ENCODE results near the gene NDUFA6.
A peak's percentile ranks its signal among the peaks of the same experiment; 100 is the strongest.
"Not testable (repeated sequence)": the region's sequence is repeated elsewhere in the genome, so short reads cannot be mapped to it uniquely, and the experiment has no call there.

The NDUFA6 gene

DNA sequence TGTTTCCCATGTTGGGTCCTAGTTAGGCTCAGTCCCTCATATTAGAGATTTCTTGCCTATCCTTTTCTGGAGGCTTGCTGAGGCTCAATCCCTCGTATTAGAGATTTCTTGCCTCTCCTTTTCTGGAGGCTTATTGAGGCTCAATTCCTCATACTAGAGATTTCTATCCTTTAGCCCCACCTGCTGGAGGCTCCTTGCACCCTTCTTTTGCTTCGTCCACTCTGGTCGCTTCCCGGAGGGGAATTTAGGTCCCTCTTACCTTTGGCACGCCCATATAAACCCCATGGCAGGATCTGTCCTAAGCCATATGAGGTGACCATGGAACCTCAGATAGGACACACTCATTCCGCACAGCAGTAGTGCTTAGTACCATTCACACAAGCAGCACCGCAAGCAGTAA lies 24.1 kb upstream of the NDUFA6 start:
- H3K4me1 ChIP-seq (ENCODE audit: control insufficient read depth in 1 of 2, insufficient read depth in 2 of 2, low read length in 2 of 2) = no peaks in the 10 kb centered on the region
- H3K4me3 ChIP-seq (ENCODE audit: low read depth in 1 of 2, low read length in 2 of 2) = no peak overlapping the region
- H3K9ac ChIP-seq (ENCODE audit: low read depth in 1 of 2, low read length in 2 of 2) = no peak overlapping the region
- no peak overlapping the region for H3K27ac ChIP-seq (ENCODE audit: low read depth, low read length)
- peaks cover 13% of the 10 kb centered on the region in 2 donors for H3K9me3 ChIP-seq (ENCODE audit: control insufficient read depth in 1 of 2, low read length in 2 of 2)
- no peaks in the 10 kb centered on the region for H3K36me3 ChIP-seq (ENCODE audit: control insufficient read depth in 1 of 2, insufficient read depth in 2 of 2, low read length in 2 of 2)
- no peaks in the 10 kb centered on the region for H3K27me3 ChIP-seq (ENCODE audit: control insufficient read depth in 1 of 2, insufficient read depth in 2 of 2, low read length in 2 of 2)

DNA sequence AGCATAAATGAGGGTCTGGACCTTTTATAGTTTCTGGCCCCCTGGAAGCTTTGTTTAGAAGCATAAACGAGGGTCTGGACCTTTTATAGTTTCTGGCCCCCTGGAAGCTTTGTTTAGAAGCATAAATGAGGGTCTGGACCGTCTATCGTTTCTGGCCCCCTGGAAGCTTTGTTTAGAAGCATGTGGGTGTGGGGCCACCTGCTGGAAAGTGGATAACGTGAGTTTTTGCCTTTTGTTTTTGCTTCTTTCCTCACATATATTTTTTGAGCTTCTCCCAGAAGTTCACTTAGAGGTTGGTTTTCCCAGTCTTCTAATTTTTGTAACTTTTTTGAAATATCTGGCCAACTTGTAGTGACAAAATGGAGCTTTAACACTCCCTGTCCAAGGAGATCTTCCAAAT lies 22.2 kb upstream of the NDUFA6 start:
- H3K9me3 ChIP-seq (ENCODE audit: control insufficient read depth in 1 of 2, low read length in 2 of 2) = peaks cover 13% of the 10 kb centered on the region in 2 donors
- not testable (repeated sequence) for H3K9ac ChIP-seq (ENCODE audit: low read depth in 1 of 2, low read length in 2 of 2)

GRCh38 chr22:42111798-42112197 lies 21.2 kb upstream of the NDUFA6 start:
- no peaks in the 10 kb centered on the region for H3K4me1 ChIP-seq (ENCODE audit: control insufficient read depth in 1 of 2, insufficient read depth in 2 of 2, low read length in 2 of 2)
- H3K9ac ChIP-seq (ENCODE audit: low read depth in 1 of 2, low read length in 2 of 2) = no peak overlapping the region
- H3K4me3 ChIP-seq (ENCODE audit: low read depth in 1 of 2, low read length in 2 of 2) = no peak overlapping the region
- H3K27me3 ChIP-seq (ENCODE audit: control insufficient read depth in 1 of 2, insufficient read depth in 2 of 2, low read length in 2 of 2) = no peaks in the 10 kb centered on the region
- H3K36me3 ChIP-seq (ENCODE audit: control insufficient read depth in 1 of 2, insufficient read depth in 2 of 2, low read length in 2 of 2) = no peaks in the 10 kb centered on the region
- H3K27ac ChIP-seq (ENCODE audit: low read depth, low read length) = no peak overlapping the region
- peaks cover 13% of the 10 kb centered on the region in 2 donors for H3K9me3 ChIP-seq (ENCODE audit: control insufficient read depth in 1 of 2, low read length in 2 of 2)

More for the DNA sequence above, 22.2 kb upstream of the NDUFA6 start:
- not testable (repeated sequence) for H3K27ac ChIP-seq (ENCODE audit: low read depth, low read length); H3K27me3 ChIP-seq (ENCODE audit: control insufficient read depth in 1 of 2, insufficient read depth in 2 of 2, low read length in 2 of 2); H3K36me3 ChIP-seq (ENCODE audit: control insufficient read depth in 1 of 2, insufficient read depth in 2 of 2, low read length in 2 of 2); H3K4me3 ChIP-seq (ENCODE audit: low read depth in 1 of 2, low read length in 2 of 2); H3K4me1 ChIP-seq (ENCODE audit: control insufficient read depth in 1 of 2, insufficient read depth in 2 of 2, low read length in 2 of 2)

DNA sequence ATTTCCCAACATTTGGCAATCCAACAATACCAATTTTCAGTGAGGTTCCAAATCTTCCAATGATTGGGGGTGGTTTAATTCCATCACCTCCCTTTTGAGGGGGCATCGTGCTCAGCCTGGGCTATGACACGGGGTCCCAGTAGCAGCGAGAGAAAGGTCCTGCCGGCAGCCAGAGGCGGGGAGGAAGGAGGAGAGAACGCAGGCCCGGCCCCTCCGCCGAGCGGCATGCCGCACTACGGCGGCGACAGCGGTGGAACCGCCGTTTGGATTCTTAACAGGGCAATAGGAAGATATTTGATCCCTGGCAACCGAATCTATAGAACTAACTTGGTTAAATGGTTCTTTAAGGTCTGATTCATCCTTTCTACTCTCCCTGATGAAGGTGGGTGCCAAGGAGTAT lies 18.3 kb upstream of the NDUFA6 start:
- no peak overlapping the region for H3K27ac ChIP-seq (ENCODE audit: low read depth, low read length)
- no peaks in the 10 kb centered on the region for H3K36me3 ChIP-seq (ENCODE audit: control insufficient read depth in 1 of 2, insufficient read depth in 2 of 2, low read length in 2 of 2)

GRCh38 chr22:42104332-42104860 lies 13.8 kb upstream of the NDUFA6 start:
- H3K36me3 ChIP-seq (ENCODE audit: control insufficient read depth in 1 of 2, insufficient read depth in 2 of 2, low read length in 2 of 2); H3K9ac ChIP-seq (ENCODE audit: low read depth in 1 of 2, low read length in 2 of 2); H3K27me3 ChIP-seq (ENCODE audit: control insufficient read depth in 1 of 2, insufficient read depth in 2 of 2, low read length in 2 of 2); H3K4me1 ChIP-seq (ENCODE audit: control insufficient read depth in 1 of 2, insufficient read depth in 2 of 2, low read length in 2 of 2); H3K27ac ChIP-seq (ENCODE audit: low read depth, low read length); H3K4me3 ChIP-seq (ENCODE audit: low read depth in 1 of 2, low read length in 2 of 2): not testable (repeated sequence)
- H3K9me3 ChIP-seq (ENCODE audit: control insufficient read depth in 1 of 2, low read length in 2 of 2) = peaks cover 9 to 23% of the 10 kb centered on the region in 2 donors

More for the DNA sequence above, 18.3 kb upstream of the NDUFA6 start:
- Histone ChIP-seq H3K9me3 (ENCODE audit: control insufficient read depth in 1 of 2, low read length in 2 of 2) (peaks cover 5 to 13% of the 10 kb centered on the region in 2 donors), H3K4me3 (ENCODE audit: low read depth in 1 of 2, low read length in 2 of 2) (no peak overlapping the region), H3K4me1 (ENCODE audit: control insufficient read depth in 1 of 2, insufficient read depth in 2 of 2, low read length in 2 of 2) (no peaks in the 10 kb centered on the region), H3K27me3 (ENCODE audit: control insufficient read depth in 1 of 2, insufficient read depth in 2 of 2, low read length in 2 of 2) (no peaks in the 10 kb centered on the region), H3K9ac (ENCODE audit: low read depth in 1 of 2, low read length in 2 of 2) (no peak overlapping the region)

- Histone ChIP-seq H3K4me1 (ENCODE audit: control insufficient read depth in 1 of 2, insufficient read depth in 2 of 2, low read length in 2 of 2) (no peaks in the 10 kb centered on the region), H3K27me3 (ENCODE audit: control insufficient read depth in 1 of 2, insufficient read depth in 2 of 2, low read length in 2 of 2) (no peaks in the 10 kb centered on the region), H3K4me3 (ENCODE audit: low read depth in 1 of 2, low read length in 2 of 2) (no peak overlapping the region), H3K36me3 (ENCODE audit: control insufficient read depth in 1 of 2, insufficient read depth in 2 of 2, low read length in 2 of 2) (no peaks in the 10 kb centered on the region), H3K27ac (ENCODE audit: low read depth, low read length) (no peak overlapping the region), H3K9me3 (ENCODE audit: control insufficient read depth in 1 of 2, low read length in 2 of 2) (peaks cover 9 to 23% of the 10 kb centered on the region in 2 donors), H3K9ac (ENCODE audit: low read depth in 1 of 2, low read length in 2 of 2) (no peak overlapping the region)
Measured at GRCh38 chr22:42101199-42101598, 10.6 kb upstream of the NDUFA6 start.

GRCh38 chr22:42091455-42091782 lies 847 bp upstream of the NDUFA6 start:
- Histone ChIP-seq H3K4me1 (ENCODE audit: control insufficient read depth in 1 of 2, insufficient read depth in 2 of 2, low read length in 2 of 2) (peaks cover 16 to 17% of the 10 kb centered on the region in 2 donors), H3K4me3 (ENCODE audit: low read depth in 1 of 2, low read length in 2 of 2) (peak overlapping the region; percentile 81), H3K36me3 (ENCODE audit: control insufficient read depth in 1 of 2, insufficient read depth in 2 of 2, low read length in 2 of 2) (peaks cover 6 to 7% of the 10 kb centered on the region in 2 donors), H3K9ac (ENCODE audit: low read depth in 1 of 2, low read length in 2 of 2) (peak overlapping the region; percentile 91 to 93), H3K27ac (ENCODE audit: low read depth, low read length) (peak overlapping the region; percentile 94), H3K9me3 (ENCODE audit: control insufficient read depth in 1 of 2, low read length in 2 of 2) (no peaks in the 10 kb centered on the region), H3K27me3 (ENCODE audit: control insufficient read depth in 1 of 2, insufficient read depth in 2 of 2, low read length in 2 of 2) (no peaks in the 10 kb centered on the region)

GRCh38 chr22:42086051-42086450 lies 4.5 kb downstream of the NDUFA6 start:
- no peaks in the 10 kb centered on the region for H3K27me3 ChIP-seq (ENCODE audit: control insufficient read depth in 1 of 2, insufficient read depth in 2 of 2, low read length in 2 of 2)
- peaks cover 12 to 14% of the 10 kb centered on the region in 2 donors for H3K4me1 ChIP-seq (ENCODE audit: control insufficient read depth in 1 of 2, insufficient read depth in 2 of 2, low read length in 2 of 2)
- no peaks in the 10 kb centered on the region for H3K9me3 ChIP-seq (ENCODE audit: control insufficient read depth in 1 of 2, low read length in 2 of 2)
- H3K9ac ChIP-seq (ENCODE audit: low read depth in 1 of 2, low read length in 2 of 2) = no peak overlapping the region
- H3K4me3 ChIP-seq (ENCODE audit: low read depth in 1 of 2, low read length in 2 of 2) = no peak overlapping the region
- peaks cover 21 to 50% of the 10 kb centered on the region in 2 donors for H3K36me3 ChIP-seq (ENCODE audit: control insufficient read depth in 1 of 2, insufficient read depth in 2 of 2, low read length in 2 of 2)
- no peak overlapping the region for H3K27ac ChIP-seq (ENCODE audit: low read depth, low read length)

- Histone ChIP-seq H3K9me3 (ENCODE audit: control insufficient read depth in 1 of 2, low read length in 2 of 2) (no peaks in the 10 kb centered on the region), H3K27ac (ENCODE audit: low read depth, low read length) (no peak overlapping the region), H3K9ac (ENCODE audit: low read depth in 1 of 2, low read length in 2 of 2) (no peak overlapping the region), H3K4me1 (ENCODE audit: control insufficient read depth in 1 of 2, insufficient read depth in 2 of 2, low read length in 2 of 2) (peaks cover 14 to 18% of the 10 kb centered on the region in 2 donors), H3K4me3 (ENCODE audit: low read depth in 1 of 2, low read length in 2 of 2) (no peak overlapping the region), H3K27me3 (ENCODE audit: control insufficient read depth in 1 of 2, insufficient read depth in 2 of 2, low read length in 2 of 2) (no peaks in the 10 kb centered on the region), H3K36me3 (ENCODE audit: control insufficient read depth in 1 of 2, insufficient read depth in 2 of 2, low read length in 2 of 2) (peaks cover 21 to 50% of the 10 kb centered on the region in 2 donors)
Measured at GRCh38 chr22:42084874-42085273, 5.7 kb downstream of the NDUFA6 start.

DNA sequence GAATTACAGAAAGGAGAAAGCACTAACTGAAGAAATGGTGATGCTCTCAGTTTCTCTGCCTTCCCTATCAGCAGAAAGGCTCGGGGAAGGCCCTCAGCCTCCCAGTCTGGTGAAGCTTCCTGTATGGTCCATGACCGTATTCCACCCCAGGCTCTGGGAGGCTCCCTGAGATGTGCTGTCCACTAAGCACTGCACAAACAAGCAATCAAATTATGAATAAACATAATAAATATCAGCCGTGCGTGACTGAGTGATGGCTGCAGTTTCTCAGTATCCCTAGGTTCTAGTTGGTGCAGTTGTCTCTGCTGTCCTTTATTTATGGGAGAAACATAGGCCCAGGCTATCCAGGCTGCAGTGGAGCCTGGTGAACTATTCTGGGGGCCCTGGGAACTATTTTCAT lies 7.5 kb downstream of the NDUFA6 start:
- H3K4me1 ChIP-seq (ENCODE audit: control insufficient read depth in 1 of 2, insufficient read depth in 2 of 2, low read length in 2 of 2) = peaks cover 15 to 16% of the 10 kb centered on the region in 2 donors
- H3K9ac ChIP-seq (ENCODE audit: low read depth in 1 of 2, low read length in 2 of 2) = no peak overlapping the region

DNA sequence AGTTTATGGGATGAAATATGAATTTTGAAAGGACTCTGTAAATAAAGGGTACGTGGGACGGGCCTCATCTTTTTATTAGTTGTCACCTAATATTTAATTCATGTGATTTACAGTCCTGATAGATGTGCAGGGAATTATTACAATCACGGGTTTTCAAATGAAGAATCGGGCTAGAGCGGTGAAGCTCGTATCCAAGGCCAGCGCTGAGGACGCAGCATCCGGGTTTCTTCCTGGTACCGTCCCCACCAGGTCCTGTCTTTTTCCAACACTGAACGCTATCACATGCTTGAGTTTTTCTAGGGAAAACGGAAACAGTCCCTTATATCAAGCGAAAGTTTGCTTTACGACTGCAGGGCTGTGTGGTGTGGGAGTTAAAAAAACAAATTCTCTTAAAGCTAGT lies 10.3 kb downstream of the NDUFA6 start:
- peak overlapping the region; percentile 68 for H3K27ac ChIP-seq (ENCODE audit: low read depth, low read length)
- H3K36me3 ChIP-seq (ENCODE audit: control insufficient read depth in 1 of 2, insufficient read depth in 2 of 2, low read length in 2 of 2) = peaks cover 4 to 34% of the 10 kb centered on the region in 2 donors
- H3K9me3 ChIP-seq (ENCODE audit: control insufficient read depth in 1 of 2, low read length in 2 of 2) = no peaks in the 10 kb centered on the region
- H3K4me3 ChIP-seq (ENCODE audit: low read depth in 1 of 2, low read length in 2 of 2) = peak overlapping the region; percentile 72 to 84
- peak overlapping the region; percentile 55 to 97 for H3K9ac ChIP-seq (ENCODE audit: low read depth in 1 of 2, low read length in 2 of 2)
- H3K27me3 ChIP-seq (ENCODE audit: control insufficient read depth in 1 of 2, insufficient read depth in 2 of 2, low read length in 2 of 2) = no peaks in the 10 kb centered on the region
- H3K4me1 ChIP-seq (ENCODE audit: control insufficient read depth in 1 of 2, insufficient read depth in 2 of 2, low read length in 2 of 2) = peaks cover 19 to 26% of the 10 kb centered on the region in 2 donors

More for the DNA sequence above, 7.5 kb downstream of the NDUFA6 start:
- H3K9me3 ChIP-seq (ENCODE audit: control insufficient read depth in 1 of 2, low read length in 2 of 2) = no peaks in the 10 kb centered on the region
- no peaks in the 10 kb centered on the region for H3K27me3 ChIP-seq (ENCODE audit: control insufficient read depth in 1 of 2, insufficient read depth in 2 of 2, low read length in 2 of 2)
- H3K36me3 ChIP-seq (ENCODE audit: control insufficient read depth in 1 of 2, insufficient read depth in 2 of 2, low read length in 2 of 2) = peaks cover 21 to 50% of the 10 kb centered on the region in 2 donors
- H3K27ac ChIP-seq (ENCODE audit: low read depth, low read length) = no peak overlapping the region
- H3K4me3 ChIP-seq (ENCODE audit: low read depth in 1 of 2, low read length in 2 of 2) = no peak overlapping the region

All from duodenal mucosa (tissue), 2 donors.